ENCODE measurements around the gene RASL11A. TPM values are rescaled to one million over a fixed set of nuclear protein-coding genes. Genes with fewer than 3 reads are reported as not detected.

Gene RASL11A, protein sequence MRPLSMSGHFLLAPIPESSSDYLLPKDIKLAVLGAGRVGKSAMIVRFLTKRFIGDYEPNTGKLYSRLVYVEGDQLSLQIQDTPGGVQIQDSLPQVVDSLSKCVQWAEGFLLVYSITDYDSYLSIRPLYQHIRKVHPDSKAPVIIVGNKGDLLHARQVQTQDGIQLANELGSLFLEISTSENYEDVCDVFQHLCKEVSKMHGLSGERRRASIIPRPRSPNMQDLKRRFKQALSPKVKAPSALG
- total RNA-seq: 46.2 and 70.1 TPM in 2 replicates

DNA sequence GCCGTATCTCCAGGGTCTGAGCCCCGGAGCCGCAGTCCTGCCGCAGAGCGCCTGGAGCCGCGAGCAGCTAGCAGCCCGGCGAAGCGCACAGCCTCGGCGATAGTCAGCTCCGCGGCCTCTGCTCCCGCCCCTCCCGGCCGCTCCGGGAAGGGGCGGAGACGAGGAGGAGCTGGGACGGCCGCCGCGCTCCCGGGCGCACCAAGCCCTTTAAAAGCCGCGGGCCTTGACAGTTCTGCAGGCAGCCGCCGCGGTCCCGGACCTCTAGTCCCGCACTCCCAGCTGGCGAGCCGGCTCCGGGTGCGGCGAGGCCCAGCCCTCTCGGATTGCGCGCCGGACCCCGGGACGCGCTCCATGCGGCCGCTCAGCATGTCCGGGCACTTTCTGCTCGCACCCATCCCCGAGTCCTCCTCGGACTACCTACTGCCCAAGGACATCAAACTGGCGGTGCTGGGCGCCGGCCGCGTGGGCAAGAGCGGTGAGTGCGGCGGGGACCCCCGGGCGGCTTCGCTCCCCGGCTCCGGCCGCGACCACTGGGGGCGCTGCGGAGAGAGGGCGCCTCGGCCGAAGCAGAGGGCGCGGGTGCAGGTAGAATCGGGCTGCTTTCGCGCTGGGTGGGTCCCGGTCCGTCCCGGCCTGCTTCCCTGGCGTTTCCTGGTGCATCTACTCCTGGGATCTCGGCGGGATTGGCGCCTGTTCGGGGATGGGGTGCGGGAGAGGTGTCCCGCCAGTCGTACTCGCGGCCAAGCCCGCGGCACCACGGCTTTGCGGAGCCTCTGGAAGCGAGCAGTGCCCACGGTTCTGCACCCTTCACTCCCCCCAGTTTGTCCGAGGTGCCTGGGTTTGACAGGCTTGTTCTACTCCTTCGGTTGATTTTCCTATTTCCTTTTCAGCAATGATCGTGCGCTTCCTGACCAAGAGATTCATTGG, at the start of gene RASL11A:
RASL11A (plus strand) TSS at position 237 of the 927 bp plus-strand sequence; CDS start at position 352, 115 bp downstream.

DNA sequence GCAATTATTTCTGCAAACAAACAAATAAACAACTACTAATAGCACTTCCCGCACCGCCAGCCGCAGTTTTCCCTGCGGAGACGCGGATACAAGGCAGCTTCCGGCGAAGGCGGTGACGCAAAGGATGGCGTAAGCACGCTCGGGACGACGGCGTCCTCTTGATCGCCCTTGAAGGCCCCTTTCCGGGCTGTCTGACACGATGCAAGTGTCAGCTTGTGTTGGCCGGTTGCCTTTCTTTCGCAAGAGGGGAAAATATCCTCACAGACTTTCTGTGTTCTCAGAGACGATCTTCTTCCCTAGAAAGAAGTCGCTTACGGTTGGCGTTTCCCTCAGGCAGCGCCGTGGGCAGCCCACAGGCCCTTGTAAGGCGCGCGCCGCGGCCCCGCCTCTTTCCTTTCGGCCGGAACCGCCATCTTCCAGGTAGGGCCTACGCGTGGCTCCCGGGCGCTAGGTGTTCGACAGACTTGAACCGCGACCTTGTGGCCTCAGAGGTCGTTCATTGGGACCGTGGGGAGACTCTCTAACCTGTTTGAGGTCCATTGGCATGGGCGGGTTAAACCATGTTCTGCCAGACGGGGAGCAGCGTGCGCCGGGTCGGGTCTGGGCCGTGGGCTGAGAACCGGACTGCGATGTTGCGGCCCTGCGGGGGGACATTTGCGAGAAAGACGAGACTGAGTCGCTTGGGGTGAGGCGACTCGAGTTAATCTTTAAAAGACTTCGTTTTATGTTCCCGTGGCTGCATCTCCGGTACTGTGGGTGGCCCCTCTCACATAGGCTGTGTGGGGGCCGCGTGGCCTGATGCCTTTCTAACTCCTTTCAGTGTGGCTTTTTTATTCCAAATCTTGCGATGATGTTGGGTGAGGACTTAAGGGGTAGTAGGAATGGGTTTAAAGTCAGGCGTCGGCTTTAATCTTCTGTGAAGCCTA, 19.2 kb upstream of the RASL11A start, which contains the start of gene RPL21:
RPL21 (plus strand) TSS at position 393 of the 926 bp plus-strand sequence. CDS start 2,219 bp downstream, outside the sequence.

Other genes with a start within 250 kb of the RASL11A start
- 17.5 and 22.2 TPM in 2 replicates for gene USP12, start 99.0 kb upstream of the RASL11A start, total RNA-seq
- 831 and 1,072 TPM in 2 replicates for gene RPL21, start 19.3 kb upstream of the RASL11A start, total RNA-seq
- gene GTF3A, start 153.8 kb downstream of the RASL11A start, total RNA-seq: 67.8 and 82.2 TPM in 2 replicates
- 53.5 and 55.6 TPM in 2 replicates for gene MTIF3, start 179.7 kb downstream of the RASL11A start, total RNA-seq

Measured in smooth muscle cell of bladder (primary cell).